Right hindlimb (tissue), 1 donor: ENCODE data around the gene KRT222.

Experiments used
- DNase-seq: peaks from one replicate; pipeline ENCODE4 v3.0.0-alpha.2; 2018

The KRT222 gene

GRCh38 chr17:40614431-40615067 lies 50.4 kb downstream of the KRT222 start:
- DNase-seq, result no peak

- no peak for DNase-seq
These were observed 51.4 kb downstream of the KRT222 start for GRCh38 chr17:40613467-40614154.

- DNase-seq, result no peak
These were observed 52.3 kb downstream of the KRT222 start for GRCh38 chr17:40612599-40613244.

GRCh38 chr17:40611840-40612474 lies 53.0 kb downstream of the KRT222 start:
- no peak for DNase-seq

- DNase-seq, result no peak
These were observed 54.6 kb downstream of the KRT222 start for GRCh38 chr17:40610359-40610758.

GRCh38 chr17:40608061-40608581 lies 56.9 kb downstream of the KRT222 start:
- no peak for DNase-seq

- DNase-seq, result no peak
These were observed 57.3 kb downstream of the KRT222 start for GRCh38 chr17:40607641-40608040.

- DNase-seq, result no peak
These were observed 58.2 kb downstream of the KRT222 start for GRCh38 chr17:40606548-40607353.

GRCh38 chr17:40605306-40605705 lies 59.7 kb downstream of the KRT222 start:
- no peak for DNase-seq
